HCT116 (cell line): ENCODE results near the gene FGGY. TPM values are rescaled to one million over a fixed set of nuclear protein-coding genes. Genes with fewer than 3 reads are reported as not detected.

Experiments
- ATAC-seq: fragments of 200-7000 bp; cut with Tn5 transposase; 2 replicates; pipeline ENCODE4 v1.9.1; 2020; ENCODE audit warnings: mild to moderate bottlenecking, moderate library complexity
- BruUV-seq: library from RNA; stranded (reverse); fragments of 400-500 nt; replicated peaks from 2 replicates; lab custom pipeline; 2021; lab: Mats Ljungman, UMichigan
- CTCF ChIA-PET: fragments of 300-600 bp; sonication (Branson Sonifier 250); formaldehyde crosslinking; loops from one replicate; lab custom pipeline; 2021; ENCODE audit warnings: antibody characterized with exemption; lab: Charles Lee
- POLR2A ChIA-PET: fragments of 300-600, 350-600 bp; sonication (Branson Sonifier 250); formaldehyde crosslinking; loops from one replicate; lab custom pipeline; 2021; ENCODE audit warnings: antibody characterized with exemption; lab: Charles Lee
- RAD21 ChIA-PET, 2 experiments: fragments of 300-600 bp; sonication (Branson Sonifier 250); formaldehyde crosslinking; loops; one replicate each; lab custom pipeline; 2023; ENCODE audit warnings: low total read pairs in 2 of 2; ENCODE audit not compliant: uncharacterized antibody in 2 of 2, unreplicated experiment in 2 of 2, low non-redundant PET in 1 of 2; lab: Charles Lee
- DNase-seq: peaks from one replicate; pipeline ENCODE4 v3.0.0-alpha.2; 2010; ENCODE audit warnings: low read depth, low spot score
- H2AFZ ChIP-seq: fragments of 200-600 bp; shearing (Covaris generic), sonication (generic); 2 replicates; pipeline ENCODE4 v1.6.1; 2017; ENCODE audit warnings: low read depth, mixed run types, mixed read lengths, antibody characterized with exemption, low read length; ENCODE audit not compliant: poor library complexity, severe bottlenecking
- H3K27ac ChIP-seq: 2 replicates; pipeline ENCODE4 v1.5.1; 2012; ENCODE audit warnings: low read depth, low read length
- H3K27me3 ChIP-seq: fragments of 200-600 bp; sonication (generic); 2 replicates; pipeline ENCODE4 v1.6.1; 2016; ENCODE audit warnings: mixed run types, low read length, mixed read lengths; ENCODE audit not compliant: insufficient read depth
- H3K36me3 ChIP-seq, 2 experiments: fragments of 200-500 bp in 1 of 2; fragments of 200-600 bp in 1 of 2; sonication (Bioruptor generic) in 1 of 2; sonication (generic) in 1 of 2; 2 replicates each; pipeline versions ENCODE4 v1.5.1 to v1.6.1; 2014 to 2016; ENCODE audit warnings: low read length in 2 of 2, inconsistent platforms in 1 of 2, mixed read lengths in 1 of 2, mixed run types in 1 of 2; ENCODE audit not compliant: insufficient read depth in 2 of 2, control insufficient read depth in 1 of 2
- H3K4me1 ChIP-seq, 2 experiments: fragments of 200-600 bp in 1 of 2; sonication (generic) in 1 of 2; 2 replicates each; pipeline versions ENCODE4 v1.5.1 to v1.6.1; 2012 to 2017; ENCODE audit warnings: low read length in 2 of 2, inconsistent platforms in 1 of 2, mild to moderate bottlenecking in 1 of 2, mixed read lengths in 1 of 2, mixed run types in 1 of 2, moderate library complexity in 1 of 2; ENCODE audit not compliant: insufficient read depth in 2 of 2, control insufficient read depth in 1 of 2
- H3K4me2 ChIP-seq: fragments of 200-600 bp; sonication (generic); 2 replicates; pipeline ENCODE4 v1.6.1; 2017; ENCODE audit warnings: mixed run types, low read length, mixed read lengths
- H3K4me3 ChIP-seq, 2 experiments: fragments of 200-600 bp in 1 of 2; sonication (generic) in 1 of 2; replicated peaks in 1 of 2; 2 replicates each; pipeline ENCODE4 v1.5.1; 2011 to 2016; ENCODE audit warnings: low read length in 2 of 2, control low read depth in 1 of 2, low read depth in 1 of 2, mild to moderate bottlenecking in 1 of 2, mixed read lengths in 1 of 2, mixed run types in 1 of 2
- H3K79me2 ChIP-seq: fragments of 200-600 bp; sonication (generic); 2 replicates; pipeline ENCODE4 v1.6.1; 2017; ENCODE audit warnings: mild to moderate bottlenecking, mixed run types, low read length, moderate library complexity, mixed read lengths; ENCODE audit not compliant: insufficient read depth
- H3K9ac ChIP-seq: fragments of 200-600 bp; sonication (generic); 2 replicates; pipeline ENCODE4 v1.6.1; 2016; ENCODE audit warnings: low read length, mixed read lengths
- H3K9me2 ChIP-seq: fragments of 200-600 bp; sonication (generic), shearing (Covaris generic); 2 replicates; pipeline ENCODE4 v1.6.1; 2017; ENCODE audit warnings: mixed run types, mild to moderate bottlenecking, moderate library complexity; ENCODE audit not compliant: insufficient read depth
- H3K9me3 ChIP-seq, 2 experiments: fragments of 200-500 bp in 1 of 2; fragments of 200-600 bp in 1 of 2; sonication (Bioruptor generic) in 1 of 2; sonication (generic) in 1 of 2; 2 replicates each; pipeline ENCODE4 v1.6.1; 2014 to 2017; ENCODE audit warnings: low read length in 2 of 2, mixed read lengths in 2 of 2, inconsistent platforms in 1 of 2, low read depth in 1 of 2, mild to moderate bottlenecking in 1 of 2, mixed run types in 1 of 2, moderate library complexity in 1 of 2; ENCODE audit not compliant: control insufficient read depth in 1 of 2, insufficient read depth in 1 of 2
- H4K20me1 ChIP-seq: fragments of 200-600 bp; sonication (generic), shearing (Covaris generic); 2 replicates; pipeline ENCODE4 v1.6.1; 2017; ENCODE audit warnings: mixed run types, mild to moderate bottlenecking, moderate library complexity; ENCODE audit not compliant: insufficient read depth
- CBX3 ChIP-seq: IDR thresholded peaks from 2 replicates; pipeline ENCODE4 v1.6.1; 2012; ENCODE audit warnings: low read depth
- CEBPB ChIP-seq: IDR thresholded peaks from 2 replicates; pipeline ENCODE4 v1.6.1; 2012; ENCODE audit warnings: low read depth
- CTCF ChIP-seq, 3 experiments: fragments of 200-600 bp in 1 of 3; sonication (generic) in 1 of 3; IDR thresholded peaks in 2 of 3; conservative IDR thresholded peaks in 1 of 3; 2 replicates each; pipeline ENCODE4 v1.5.1; 2012 to 2017; ENCODE audit warnings: low read depth in 2 of 3, low read length in 2 of 3, antibody characterized with exemption in 1 of 3, borderline replicate concordance in 1 of 3, control low read depth in 1 of 3, mild to moderate bottlenecking in 1 of 3, mixed read lengths in 1 of 3, mixed run types in 1 of 3, moderate library complexity in 1 of 3; ENCODE audit not compliant: insufficient read depth in 1 of 3
- EGR1 ChIP-seq: IDR thresholded peaks from 2 replicates; pipeline ENCODE4 v1.6.1; 2012; ENCODE audit warnings: low read depth
- REST ChIP-seq: IDR thresholded peaks from 2 replicates; pipeline ENCODE4 v1.6.1; 2012; ENCODE audit warnings: low read depth
- SRF ChIP-seq: IDR thresholded peaks from 2 replicates; pipeline ENCODE4 v1.6.1; 2012; ENCODE audit warnings: low read depth
- YY1 ChIP-seq: IDR thresholded peaks from 2 replicates; pipeline ENCODE4 v1.6.1; 2011; ENCODE audit warnings: low read length, low read depth, moderate library complexity, mild to moderate bottlenecking; ENCODE audit not compliant: insufficient replicate concordance; ENCODE audit errors: extremely low read depth
- intact Hi-C: fragments of 100-400 bp; cut with micrococcal nuclease; formaldehyde crosslinking; loops from 2 replicates; pipeline ENCODE4 v1.10.0; 2022
- total RNA-seq: library from RNA; stranded (reverse); gene quantifications from one replicate; pipeline ENCODE4 v1.2.1, GENCODE V29; 2021; ENCODE audit not compliant: unreplicated experiment

Gene FGGY
- total RNA-seq, 1 experiment from 2014 or later, result 10.6 TPM

GRCh38 chr1:59528900-59529299, 232.0 kb downstream of the FGGY start:
- TF ChIP-seq EGR1, result no peak
- TF ChIP-seq YY1, result no peak
- TF ChIP-seq CBX3, result no peak
- no peak for TF ChIP-seq CTCF (IDR thresholded peaks at IDR 0.05 in 2 of 3, conservative IDR thresholded peaks at IDR 0.05 in 1 of 3; ENCODE audit: borderline replicate concordance in 1 of 3, insufficient read depth in 1 of 3, low read depth in 2 of 3, low read length in 2 of 3)
- TF ChIP-seq SRF, result no peak
- TF ChIP-seq REST, result no peak
- TF ChIP-seq CEBPB, result no peak
- no TSS peak for BruUV-seq
- Histone ChIP-seq H2AFZ (no peak overlapping the region), H3K4me3 (no peak overlapping the region), H3K36me3 (no peaks in the 10 kb centered on the region), H3K9me2 (no peaks in the 10 kb centered on the region), H3K27me3 (no peaks in the 10 kb centered on the region), H4K20me1 (no peaks in the 10 kb centered on the region), H3K9me3 (no peaks in the 10 kb centered on the region), H3K4me2 (no peak overlapping the region), H3K4me1 (no peaks in the 10 kb centered on the region), H3K9ac (no peak overlapping the region), H3K79me2 (no peaks in the 10 kb centered on the region), H3K27ac (no peak overlapping the region)
- intact Hi-C loops, result no loop called here
- CTCF ChIA-PET, result no interaction called here
- ATAC-seq (no peak), DNase-seq (no peak)
- RAD21 ChIA-PET, result no interaction called here
- POLR2A ChIA-PET, result no interaction called here
